C4-2B (cell line): ENCODE results near the gene TMEM39B.

Experiments used
- ZFX ChIP-seq: fragments of 450-650 bp; IDR thresholded peaks from 2 replicates; pipeline ENCODE4 v1.6.1; 2017
- TF ChIP-seq, protein P1 (sequence below): fragments of 450-650 bp; conservative IDR thresholded peaks from 2 replicates; pipeline ENCODE4 v1.5.1; 2017; ENCODE audit warnings: mild to moderate bottlenecking

GRCh38 chr1:32072622-32073298, at the start of gene TMEM39B:
- TF ChIP-seq, protein P1, sequence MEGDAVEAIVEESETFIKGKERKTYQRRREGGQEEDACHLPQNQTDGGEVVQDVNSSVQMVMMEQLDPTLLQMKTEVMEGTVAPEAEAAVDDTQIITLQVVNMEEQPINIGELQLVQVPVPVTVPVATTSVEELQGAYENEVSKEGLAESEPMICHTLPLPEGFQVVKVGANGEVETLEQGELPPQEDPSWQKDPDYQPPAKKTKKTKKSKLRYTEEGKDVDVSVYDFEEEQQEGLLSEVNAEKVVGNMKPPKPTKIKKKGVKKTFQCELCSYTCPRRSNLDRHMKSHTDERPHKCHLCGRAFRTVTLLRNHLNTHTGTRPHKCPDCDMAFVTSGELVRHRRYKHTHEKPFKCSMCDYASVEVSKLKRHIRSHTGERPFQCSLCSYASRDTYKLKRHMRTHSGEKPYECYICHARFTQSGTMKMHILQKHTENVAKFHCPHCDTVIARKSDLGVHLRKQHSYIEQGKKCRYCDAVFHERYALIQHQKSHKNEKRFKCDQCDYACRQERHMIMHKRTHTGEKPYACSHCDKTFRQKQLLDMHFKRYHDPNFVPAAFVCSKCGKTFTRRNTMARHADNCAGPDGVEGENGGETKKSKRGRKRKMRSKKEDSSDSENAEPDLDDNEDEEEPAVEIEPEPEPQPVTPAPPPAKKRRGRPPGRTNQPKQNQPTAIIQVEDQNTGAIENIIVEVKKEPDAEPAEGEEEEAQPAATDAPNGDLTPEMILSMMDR: no peak
- 0 out of 2 replicates have a peak, but pooled peaks have one; percentile 0 for TF ChIP-seq ZFX
